HG03460 (cell line): ENCODE measurements around the gene HBZ.
"Not testable (repeated sequence)": the region's sequence is repeated elsewhere in the genome, so short reads cannot be mapped to it uniquely, and the experiment has no call there.

Experiments
- ATAC-seq: cut with Tn5 transposase; IDR thresholded peaks from one replicate; pipeline ENCODE4 v1.9.1; 2021; ENCODE audit not compliant: unreplicated experiment

HBZ gene

DNA sequence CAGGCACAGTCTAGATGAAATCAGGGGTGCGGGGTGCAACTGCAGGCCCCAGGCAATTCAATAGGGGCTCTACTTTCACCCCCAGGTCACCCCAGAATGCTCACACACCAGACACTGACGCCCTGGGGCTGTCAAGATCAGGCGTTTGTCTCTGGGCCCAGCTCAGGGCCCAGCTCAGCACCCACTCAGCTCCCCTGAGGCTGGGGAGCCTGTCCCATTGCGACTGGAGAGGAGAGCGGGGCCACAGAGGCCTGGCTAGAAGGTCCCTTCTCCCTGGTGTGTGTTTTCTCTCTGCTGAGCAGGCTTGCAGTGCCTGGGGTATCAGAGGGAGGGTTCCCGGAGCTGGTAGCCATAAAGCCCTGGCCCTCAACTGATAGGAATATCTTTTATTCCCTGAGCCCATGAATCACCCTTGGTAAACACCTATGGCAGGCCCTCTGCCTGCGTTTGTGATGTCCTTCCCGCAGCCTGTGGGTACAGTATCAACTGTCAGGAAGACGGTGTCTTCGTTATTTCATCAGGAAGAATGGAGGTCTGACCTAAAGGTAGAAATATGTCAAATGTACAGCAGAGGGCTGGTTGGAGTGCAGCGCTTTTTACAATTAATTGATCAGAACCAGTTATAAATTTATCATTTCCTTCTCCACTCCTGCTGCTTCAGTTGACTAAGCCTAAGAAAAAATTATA, 25.7 kb downstream of the HBZ start:
- ATAC-seq, result no peak

DNA sequence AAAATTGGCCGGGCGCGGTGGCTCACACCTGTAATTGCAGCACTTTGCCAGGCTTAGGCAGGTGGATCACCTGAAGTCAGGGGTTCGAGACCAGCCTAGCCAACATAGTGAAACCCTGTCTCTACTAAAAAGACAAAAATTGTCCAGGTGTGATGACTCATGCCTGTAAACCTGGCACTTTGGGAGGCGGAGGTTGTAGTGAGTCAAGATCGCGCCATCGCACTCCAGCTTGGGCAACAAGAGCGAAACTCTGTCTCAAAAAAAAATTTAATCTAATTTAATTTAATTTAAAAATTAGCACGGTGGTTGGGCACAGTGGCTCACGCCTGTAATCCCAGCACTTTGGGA, 26.2 kb downstream of the HBZ start:
- no peak for ATAC-seq

DNA sequence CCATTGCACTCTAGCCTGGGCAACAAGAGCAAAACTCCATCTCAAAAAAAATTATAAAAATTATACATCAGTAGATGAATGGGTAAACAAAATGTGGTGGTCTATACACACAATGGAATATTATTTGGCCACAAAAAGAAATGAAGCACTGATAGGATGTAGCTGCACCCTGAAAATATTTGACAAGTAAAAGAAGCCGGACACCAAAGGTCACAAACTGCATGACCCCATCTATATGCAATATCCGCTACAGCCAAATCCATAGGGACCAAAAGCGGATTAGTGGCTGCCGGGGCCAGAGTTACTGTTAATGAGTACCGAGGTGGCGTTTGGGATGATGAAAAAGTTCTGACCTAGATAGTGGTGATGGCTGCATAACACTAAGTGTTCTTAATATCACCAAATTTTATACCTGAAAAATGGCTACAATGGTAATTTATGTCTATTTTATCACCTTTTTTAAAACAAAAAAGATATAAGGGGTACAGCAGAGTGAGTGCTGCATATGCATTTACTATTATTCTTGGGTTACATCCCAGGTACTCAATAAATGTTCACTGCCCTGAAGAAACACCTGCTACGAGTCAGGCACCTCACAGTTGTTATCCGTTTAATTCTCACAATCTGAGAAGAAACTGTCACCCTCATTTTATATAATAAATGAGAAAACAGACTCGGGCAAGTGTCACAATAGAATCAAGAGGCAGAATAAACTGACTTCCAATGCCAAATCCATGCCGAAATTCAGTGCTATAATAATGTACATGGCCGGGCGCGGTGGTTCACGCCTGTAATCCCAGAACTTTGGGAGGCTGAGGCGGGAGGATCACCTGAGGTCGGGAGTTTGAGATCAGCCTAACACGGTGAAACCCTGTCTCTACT, 27.0 kb downstream of the HBZ start:
- ATAC-seq, result no peak

DNA sequence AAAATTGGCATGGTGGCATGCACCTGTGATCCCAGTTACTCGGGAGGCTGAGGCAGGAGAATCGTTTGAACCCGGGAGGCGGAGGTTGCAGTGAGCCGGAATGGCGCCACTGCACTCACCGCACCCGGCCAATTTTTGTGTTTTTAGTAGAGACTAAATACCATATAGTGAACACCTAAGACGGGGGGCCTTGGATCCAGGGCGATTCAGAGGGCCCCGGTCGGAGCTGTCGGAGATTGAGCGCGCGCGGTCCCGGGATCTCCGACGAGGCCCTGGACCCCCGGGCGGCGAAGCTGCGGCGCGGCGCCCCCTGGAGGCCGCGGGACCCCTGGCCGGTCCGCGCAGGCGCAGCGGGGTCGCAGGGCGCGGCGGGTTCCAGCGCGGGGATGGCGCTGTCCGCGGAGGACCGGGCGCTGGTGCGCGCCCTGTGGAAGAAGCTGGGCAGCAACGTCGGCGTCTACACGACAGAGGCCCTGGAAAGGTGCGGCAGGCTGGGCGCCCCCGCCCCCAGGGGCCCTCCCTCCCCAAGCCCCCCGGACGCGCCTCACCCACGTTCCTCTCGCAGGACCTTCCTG, 27.7 kb downstream of the HBZ start, which contains the start of gene HBQ1:
TSS of gene HBQ1 (plus strand) at position 359 of the 575 bp plus-strand sequence. CDS start at position 387, 28 bp downstream.
- no peak for ATAC-seq

DNA sequence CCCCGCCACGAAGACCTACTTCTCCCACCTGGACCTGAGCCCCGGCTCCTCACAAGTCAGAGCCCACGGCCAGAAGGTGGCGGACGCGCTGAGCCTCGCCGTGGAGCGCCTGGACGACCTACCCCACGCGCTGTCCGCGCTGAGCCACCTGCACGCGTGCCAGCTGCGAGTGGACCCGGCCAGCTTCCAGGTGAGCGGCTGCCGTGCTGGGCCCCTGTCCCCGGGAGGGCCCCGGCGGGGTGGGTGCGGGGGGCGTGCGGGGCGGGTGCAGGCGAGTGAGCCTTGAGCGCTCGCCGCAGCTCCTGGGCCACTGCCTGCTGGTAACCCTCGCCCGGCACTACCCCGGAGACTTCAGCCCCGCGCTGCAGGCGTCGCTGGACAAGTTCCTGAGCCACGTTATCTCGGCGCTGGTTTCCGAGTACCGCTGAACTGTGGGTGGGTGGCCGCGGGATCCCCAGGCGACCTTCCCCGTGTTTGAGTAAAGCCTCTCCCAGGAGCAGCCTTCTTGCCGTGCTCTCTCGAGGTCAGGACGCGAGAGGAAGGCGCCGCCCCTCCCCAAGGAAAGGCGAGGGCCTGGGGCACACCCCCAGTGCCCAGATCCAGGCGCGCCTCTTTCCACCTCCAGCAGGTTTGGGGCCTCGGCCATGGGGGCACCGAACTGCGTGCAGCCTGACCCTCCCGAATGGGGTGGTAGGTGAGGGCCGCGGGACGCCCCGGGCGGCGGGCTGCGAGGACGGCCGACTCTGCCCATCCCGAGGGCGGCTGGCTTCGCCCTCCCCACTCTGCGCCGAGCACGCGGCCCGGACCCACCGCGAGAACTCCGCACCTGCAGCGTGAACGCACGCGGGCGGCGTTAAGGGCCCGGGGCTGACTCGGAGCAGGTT, 28.5 kb downstream of the HBZ start:
- ATAC-seq, result no peak

DNA sequence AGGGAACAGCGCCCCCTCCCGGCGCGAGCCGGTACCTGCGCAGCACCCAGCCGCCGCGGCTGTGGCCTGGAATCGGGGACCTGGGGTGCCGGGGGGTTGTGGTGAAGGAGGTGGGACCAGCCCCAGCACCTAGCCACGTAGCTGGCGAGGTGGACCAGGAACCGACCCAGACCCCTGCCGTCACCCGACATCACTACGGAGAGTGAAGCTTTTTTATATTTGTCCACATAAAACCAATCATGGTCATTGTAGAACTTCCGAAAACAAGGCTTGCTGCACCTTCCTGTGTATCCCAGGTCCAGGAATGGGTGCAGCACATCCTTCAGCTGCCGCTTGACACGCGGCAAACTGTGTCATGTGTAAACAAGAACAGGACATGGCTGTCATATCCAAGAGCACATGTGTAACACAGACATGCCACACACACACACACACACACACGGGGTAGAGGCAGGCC, 29.1 kb downstream of the HBZ start:
- no peak for ATAC-seq

DNA sequence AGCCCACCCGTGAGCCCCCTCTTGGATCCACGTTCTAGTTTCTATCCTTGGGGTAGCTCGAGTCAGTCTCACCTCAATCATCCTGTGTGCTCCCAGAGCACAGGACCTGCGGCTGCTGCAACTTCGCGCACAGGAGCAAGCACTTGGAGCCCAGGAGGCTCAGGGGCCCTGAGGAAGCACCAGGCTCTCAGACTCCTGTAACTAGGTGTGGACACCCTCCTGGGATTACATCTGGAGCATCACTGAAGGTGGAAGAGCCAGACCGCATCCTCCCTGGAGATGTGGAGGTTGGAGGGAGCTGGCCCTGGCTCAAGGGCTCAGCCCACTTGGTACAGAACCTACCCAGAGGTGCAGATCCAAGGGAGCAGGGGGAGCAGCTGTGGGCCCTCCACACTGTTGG, 30.6 kb downstream of the HBZ start:
- ATAC-seq, result no peak

DNA sequence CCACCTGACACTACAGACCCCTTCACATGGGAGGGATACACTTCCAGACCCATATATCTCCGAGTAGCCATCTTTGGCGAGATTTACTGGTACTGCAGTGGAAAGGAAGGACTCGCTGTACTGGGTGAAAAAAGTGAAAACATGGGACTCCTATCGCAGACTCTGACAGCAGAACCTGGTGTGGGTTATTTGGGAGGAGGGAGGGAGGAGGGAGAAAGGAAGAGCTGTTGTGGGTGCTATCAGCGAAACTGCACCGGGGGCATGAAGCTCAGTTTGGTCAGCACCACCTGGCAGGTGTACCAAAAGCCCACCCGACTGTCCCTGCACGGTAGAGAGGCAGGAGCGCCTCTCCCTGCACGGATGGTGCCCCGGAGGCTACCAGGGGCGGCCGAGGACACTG, 32.8 kb downstream of the HBZ start:
- no peak for ATAC-seq

DNA sequence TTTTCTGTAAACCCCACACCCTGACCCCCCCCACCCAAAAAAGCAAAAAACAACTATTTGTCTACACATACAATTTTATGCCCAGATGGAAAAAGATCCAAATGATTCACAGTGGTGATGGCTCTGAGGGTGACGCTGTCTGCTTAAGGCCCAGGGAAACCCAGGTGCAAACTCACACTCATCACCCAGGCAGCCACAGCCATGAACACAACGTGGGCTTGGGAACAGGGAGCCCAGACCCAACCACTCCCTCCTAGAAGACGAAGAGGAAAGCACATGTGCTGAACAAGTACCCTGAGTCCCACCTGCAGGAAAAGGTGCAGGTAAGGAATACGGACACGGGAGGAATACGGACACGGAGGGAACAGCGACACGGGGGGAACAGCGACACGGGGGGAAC, 33.2 kb downstream of the HBZ start:
- ATAC-seq, result no peak

DNA sequence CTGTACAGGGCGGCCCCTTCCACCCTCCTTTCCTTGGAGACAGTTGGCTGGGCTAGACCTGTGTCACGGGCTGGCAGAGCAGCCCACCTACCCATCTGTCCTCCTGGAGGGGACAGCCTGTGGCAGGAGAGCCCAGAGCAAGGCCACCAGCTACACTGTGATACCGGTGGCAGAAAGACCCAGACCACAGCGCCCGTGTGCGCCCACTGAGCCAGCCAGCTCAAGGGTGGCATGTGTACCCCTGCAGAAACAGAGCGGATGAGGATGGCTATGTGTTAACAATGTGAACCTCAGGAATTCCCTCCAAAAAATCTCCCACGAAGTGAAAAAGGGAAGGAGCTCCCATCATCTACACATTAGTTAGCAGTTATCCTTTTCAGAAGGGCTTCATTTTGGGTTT, 34.9 kb downstream of the HBZ start:
- ATAC-seq, result no peak

DNA sequence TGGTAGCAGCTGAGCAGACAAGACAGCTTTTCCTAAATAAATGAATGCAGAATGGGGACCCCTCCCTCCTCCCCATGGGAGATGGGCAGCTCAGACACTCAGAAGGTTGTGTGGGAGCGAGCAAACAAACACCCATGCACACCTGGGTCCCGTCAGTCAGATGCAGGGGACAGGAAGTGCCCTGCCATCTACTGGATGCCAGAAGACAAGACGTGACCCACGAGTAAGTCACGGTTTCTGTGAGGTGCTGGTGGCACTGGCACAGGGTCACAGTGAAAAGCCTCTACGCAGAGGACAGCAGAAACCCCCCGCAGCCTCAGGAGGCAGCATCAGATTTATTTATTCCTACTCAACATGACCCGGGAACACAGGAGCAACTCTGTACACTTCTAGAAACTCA, 36.2 kb downstream of the HBZ start:
- no peak for ATAC-seq

DNA sequence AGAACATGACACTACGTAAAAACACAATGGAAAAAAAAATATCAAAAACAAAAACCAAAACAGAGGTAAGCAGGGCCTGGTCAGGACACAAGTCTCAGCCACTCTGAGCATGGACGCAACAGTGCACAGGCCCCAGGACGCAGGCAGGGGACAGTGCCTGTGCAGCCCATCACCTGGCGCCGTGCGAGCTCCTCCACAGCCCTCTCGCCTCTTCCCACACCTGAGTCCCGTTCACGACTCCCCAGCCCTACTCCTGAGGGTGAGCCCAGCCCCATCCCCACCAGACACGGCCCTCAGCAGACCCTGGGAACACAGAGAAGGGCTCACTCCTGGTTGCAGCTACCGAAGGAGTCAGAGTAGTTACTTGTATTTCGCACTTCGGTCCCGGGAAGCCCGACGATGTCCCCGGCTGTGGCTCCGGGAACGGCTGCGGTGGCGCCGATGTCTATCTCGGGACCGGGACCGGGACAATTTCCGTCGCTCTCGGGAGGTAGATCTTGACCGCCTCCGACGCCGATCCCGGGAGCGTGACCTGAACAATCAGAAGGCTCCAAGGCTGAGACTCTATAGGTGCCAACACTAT, 37.3 kb downstream of the HBZ start:
- no peak for ATAC-seq

DNA sequence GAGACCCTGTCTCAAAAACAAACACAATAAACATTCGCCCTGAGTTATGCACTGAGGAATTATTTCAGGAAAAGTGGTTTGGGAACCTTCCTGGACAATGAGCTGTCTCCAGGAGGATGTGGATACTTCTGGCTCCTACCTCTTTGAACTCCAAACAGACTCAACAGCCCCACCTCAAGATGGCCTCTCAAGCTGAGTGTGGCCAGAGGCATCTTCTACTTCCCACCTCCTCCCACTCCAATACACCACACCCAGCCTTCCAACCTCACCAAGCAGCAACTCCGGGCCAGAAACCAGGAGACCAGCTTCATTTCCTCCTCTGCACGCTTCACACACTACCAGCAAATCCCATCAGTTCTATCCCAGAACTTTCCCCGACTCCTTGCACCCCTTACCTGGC, 39.4 kb downstream of the HBZ start:
- ATAC-seq, result no peak

DNA sequence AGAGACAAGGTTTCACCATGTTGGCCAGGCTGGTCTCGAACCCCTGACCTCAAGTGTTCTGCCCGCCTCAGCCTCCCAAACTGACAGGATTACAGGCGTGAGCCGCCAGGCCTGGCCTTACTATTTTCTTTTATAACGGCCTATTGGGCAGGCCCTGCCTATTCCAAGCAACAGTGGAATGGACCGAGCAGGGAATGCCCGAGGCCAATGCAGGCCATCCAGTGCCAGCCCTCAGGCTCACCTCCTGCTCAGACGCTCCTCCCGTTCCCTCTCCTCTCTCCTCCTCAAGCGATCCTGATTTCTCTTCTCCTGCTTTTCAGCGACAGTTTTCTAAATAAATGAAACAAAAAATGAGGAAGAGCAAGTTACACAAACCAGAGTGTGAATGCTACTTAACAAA, 40.2 kb downstream of the HBZ start:
- no peak for ATAC-seq

DNA sequence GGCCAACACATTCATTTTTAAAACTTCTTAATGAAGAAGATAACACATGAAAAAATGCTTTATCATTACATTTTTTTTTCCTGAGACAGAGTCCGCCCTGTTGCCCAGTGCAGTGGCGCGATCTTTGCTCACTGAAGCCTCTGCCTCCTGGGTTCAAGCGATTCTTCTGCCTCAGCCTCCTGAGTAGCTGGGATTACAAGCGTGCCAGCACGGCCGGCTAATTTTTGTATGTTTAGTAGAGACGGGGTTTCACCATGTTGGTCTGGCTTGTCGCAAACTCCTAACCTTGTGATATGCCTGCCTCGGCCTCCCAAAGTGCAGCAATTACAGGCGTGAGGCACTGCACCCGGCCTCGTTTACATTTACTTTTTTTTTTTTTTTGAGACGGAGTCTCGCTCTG, 41.0 kb downstream of the HBZ start:
- no peak for ATAC-seq

DNA sequence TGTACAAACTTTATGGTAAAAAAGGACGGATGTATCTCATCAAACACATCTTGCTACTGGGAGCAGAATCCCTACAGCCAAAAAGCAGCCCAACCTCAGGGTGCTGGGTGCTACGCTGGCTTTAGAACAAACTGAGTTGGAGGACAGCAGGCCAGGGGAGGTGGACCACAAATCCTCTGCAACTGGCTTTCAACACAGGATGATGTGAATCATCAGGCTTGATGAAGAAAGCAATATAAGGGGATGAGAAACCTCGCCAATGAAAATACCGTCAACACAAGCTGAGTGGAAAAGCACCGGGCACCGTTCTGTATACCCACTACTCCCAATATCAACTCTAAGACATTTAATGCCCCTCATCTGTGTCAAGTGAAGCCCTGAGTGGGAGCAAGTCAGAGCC, 42.1 kb downstream of the HBZ start:
- no peak for ATAC-seq

DNA sequence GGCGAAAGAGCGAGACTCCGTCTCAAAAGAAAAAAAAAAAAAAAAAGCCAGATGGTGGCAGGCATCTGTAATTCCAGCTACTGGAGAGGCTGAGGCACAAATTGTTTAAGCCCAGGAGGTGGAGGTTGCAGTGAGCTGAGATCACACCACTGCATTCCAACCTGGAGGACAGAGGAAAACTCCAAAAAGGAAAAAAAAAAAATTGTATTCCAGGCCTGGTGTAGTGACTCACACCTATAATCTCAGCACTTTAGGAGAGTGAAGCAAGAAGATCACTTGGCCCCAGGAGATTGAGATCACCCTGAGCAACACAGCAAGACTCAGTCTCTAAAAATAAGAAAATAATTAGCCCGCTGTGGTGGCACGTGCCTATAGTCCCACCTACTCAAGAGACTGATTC, 47.9 kb downstream of the HBZ start:
- ATAC-seq, result no peak

DNA sequence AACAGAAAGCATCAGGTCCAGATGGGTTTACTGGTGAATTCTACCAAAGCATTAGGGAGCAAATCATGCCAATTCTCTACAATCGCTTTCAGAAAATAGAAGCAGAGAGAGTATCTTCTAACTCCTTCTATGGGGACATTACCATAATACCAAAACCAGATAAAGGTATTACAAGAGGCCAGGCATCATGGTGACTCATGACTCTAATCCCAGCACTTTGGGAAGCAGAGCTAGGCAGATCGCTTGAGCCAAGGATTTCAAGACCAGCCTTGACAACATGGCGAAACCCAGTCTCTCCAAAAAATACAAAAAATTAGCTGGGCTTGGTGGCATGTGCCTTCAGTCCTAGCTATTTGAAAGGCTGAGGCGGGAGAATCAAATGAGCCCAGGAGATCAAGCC, 50.8 kb downstream of the HBZ start:
- ATAC-seq, result no peak

DNA sequence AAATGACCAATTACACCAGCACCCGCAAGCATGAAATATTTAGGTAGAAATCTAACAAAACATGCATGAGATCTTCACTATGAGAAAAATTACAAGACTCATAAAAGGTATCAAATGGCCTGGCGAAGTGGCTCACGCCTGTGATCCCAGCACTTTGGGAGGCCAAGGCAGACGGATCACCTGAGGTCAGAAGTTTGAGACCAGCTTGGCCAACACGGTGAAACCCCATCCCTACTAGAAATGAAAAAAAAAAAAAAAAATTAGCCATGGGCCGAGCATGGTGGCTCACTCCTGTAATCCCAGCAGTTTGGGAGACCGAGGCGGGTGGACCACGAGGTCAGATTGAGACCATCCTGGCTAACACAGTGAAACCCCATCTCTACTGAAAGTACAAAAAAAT, 51.6 kb downstream of the HBZ start:
- ATAC-seq, result not testable (repeated sequence)
